ENCODE measurements around the gene LEMD2.
A peak's percentile ranks its signal among the peaks of the same experiment; 100 is the strongest.

Gene LEMD2

GRCh38 chr6:33771146-33772081 lies 17.5 kb downstream of the LEMD2 start:
- peak; percentile 84 for DNase-seq (ENCODE audit: extremely low read depth, low read depth)

GRCh38 chr6:33770833-33771145 lies 18.1 kb downstream of the LEMD2 start:
- TF ChIP-seq, protein P1, sequence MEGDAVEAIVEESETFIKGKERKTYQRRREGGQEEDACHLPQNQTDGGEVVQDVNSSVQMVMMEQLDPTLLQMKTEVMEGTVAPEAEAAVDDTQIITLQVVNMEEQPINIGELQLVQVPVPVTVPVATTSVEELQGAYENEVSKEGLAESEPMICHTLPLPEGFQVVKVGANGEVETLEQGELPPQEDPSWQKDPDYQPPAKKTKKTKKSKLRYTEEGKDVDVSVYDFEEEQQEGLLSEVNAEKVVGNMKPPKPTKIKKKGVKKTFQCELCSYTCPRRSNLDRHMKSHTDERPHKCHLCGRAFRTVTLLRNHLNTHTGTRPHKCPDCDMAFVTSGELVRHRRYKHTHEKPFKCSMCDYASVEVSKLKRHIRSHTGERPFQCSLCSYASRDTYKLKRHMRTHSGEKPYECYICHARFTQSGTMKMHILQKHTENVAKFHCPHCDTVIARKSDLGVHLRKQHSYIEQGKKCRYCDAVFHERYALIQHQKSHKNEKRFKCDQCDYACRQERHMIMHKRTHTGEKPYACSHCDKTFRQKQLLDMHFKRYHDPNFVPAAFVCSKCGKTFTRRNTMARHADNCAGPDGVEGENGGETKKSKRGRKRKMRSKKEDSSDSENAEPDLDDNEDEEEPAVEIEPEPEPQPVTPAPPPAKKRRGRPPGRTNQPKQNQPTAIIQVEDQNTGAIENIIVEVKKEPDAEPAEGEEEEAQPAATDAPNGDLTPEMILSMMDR (IDR thresholded peaks at IDR 0.05; ENCODE audit: low read depth, low read length), result no peak
- DNase-seq (ENCODE audit: extremely low read depth, low read depth), result no peak

More at GRCh38 chr6:33771146-33772081, 17.5 kb downstream of the LEMD2 start:
- TF ChIP-seq, protein P1 (IDR thresholded peaks at IDR 0.05; ENCODE audit: low read depth, low read length), result peak; percentile 65

- no peak for DNase-seq (ENCODE audit: extremely low read depth, low read depth)
- TF ChIP-seq, protein P1 (IDR thresholded peaks at IDR 0.05; ENCODE audit: low read depth, low read length), result no peak
Observed at GRCh38 chr6:33770124-33770832, 18.7 kb downstream of the LEMD2 start.

GRCh38 chr6:33769248-33769821 lies 19.6 kb downstream of the LEMD2 start:
- DNase-seq (ENCODE audit: extremely low read depth, low read depth), result no peak
- TF ChIP-seq, protein P1 (IDR thresholded peaks at IDR 0.05; ENCODE audit: low read depth, low read length), result no peak

DNA sequence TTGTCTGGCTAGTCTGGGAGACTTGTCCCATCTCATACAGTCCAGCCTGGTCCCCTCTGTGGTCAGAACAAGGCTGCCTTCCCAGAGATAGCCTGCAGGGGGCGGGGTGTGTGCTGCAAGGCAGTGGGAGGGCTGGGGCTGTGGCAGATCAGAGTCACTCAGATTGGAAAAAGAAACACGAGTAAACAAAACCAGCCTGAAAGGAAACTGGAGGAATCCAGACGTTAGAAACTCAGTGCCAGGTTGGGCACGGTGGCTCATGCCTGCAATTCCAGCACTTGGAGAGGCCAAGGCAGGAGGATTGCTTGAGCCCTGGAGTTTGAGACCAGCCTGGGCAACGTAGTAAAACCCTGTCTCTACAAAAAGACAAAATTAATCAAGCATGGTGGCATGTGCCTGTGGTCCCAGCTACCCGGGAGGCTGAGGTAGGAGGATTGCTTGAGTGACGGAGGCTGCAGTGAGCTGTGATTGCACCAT lies 20.2 kb downstream of the LEMD2 start:
- DNase-seq (ENCODE audit: extremely low read depth, low read depth), result peak; percentile 58

GRCh38 chr6:33766921-33767907 lies 21.7 kb downstream of the LEMD2 start:
- no peak for DNase-seq (ENCODE audit: extremely low read depth, low read depth)
- TF ChIP-seq, protein P1 (IDR thresholded peaks at IDR 0.05; ENCODE audit: low read depth, low read length), result no peak

More for the DNA sequence above, 20.2 kb downstream of the LEMD2 start:
- TF ChIP-seq, protein P1 (IDR thresholded peaks at IDR 0.05; ENCODE audit: low read depth, low read length), result peak; percentile 91

Data from AG09319 (cell line).